ENCODE measurements around the gene WFDC2. TPM values are rescaled to one million over a fixed set of nuclear protein-coding genes. Genes with fewer than 3 reads are reported as not detected.

WFDC2 gene
- total and polyA plus RNA-seq, 2 of the 13 experiments (the other 11 are each of a cell fraction or from before 2014, with no cell fraction given): 0.33 TPM; not detected in 1

GRCh38 chr20:45436732-45437485 is 32.6 kb upstream of the WFDC2 start (continued):
- TF ChIP-seq PRPF4 (IDR thresholded peaks at IDR 0.05; ENCODE audit: low read depth, low read length, poor library complexity, severe bottlenecking): no peak
- TF ChIP-seq ZNF883 (CRISPR knock-in tag; IDR thresholded peaks at IDR 0.05; ENCODE audit: not compliant biosample characterization): peak; percentile 91
- TF ChIP-seq ZBTB7A (CRISPR knock-in tag; IDR thresholded peaks at IDR 0.05): no peak
- TF ChIP-seq FOSL2 (CRISPR knock-in tag; IDR thresholded peaks at IDR 0.05): peak; percentile 61
- peak; percentile 82; the same call in 1 of the 2 replicates for TF ChIP-seq ZSCAN5A (CRISPR knock-in tag; IDR thresholded peaks at IDR 0.05; ENCODE audit: borderline replicate concordance)
- TF ChIP-seq BRD4 (CRISPR knock-in tag; IDR thresholded peaks at IDR 0.05): no peak
- TF ChIP-seq MTA1 (CRISPR knock-in tag; IDR thresholded peaks at IDR 0.05; ENCODE audit: borderline replicate concordance): peak; percentile 79; the same call in 1 of the 2 replicates
- peak in 1 of 2 experiments; percentile 57; a peak in 2 of 4 replicates for TF ChIP-seq POLR2A (IDR thresholded peaks at IDR 0.05; ENCODE audit: insufficient read depth in 1 of 2, low read depth in 2 of 2, low read length in 2 of 2)
- peak; percentile 95 for TF ChIP-seq BORCS8-MEF2B (CRISPR knock-in tag; IDR thresholded peaks at IDR 0.05)
- TF ChIP-seq SIN3A (IDR thresholded peaks at IDR 0.05; ENCODE audit: borderline replicate concordance, low read depth, low read length): no peak
- peak; percentile 85 for TF ChIP-seq ZNF891 (CRISPR knock-in tag; IDR thresholded peaks at IDR 0.05)
- TF ChIP-seq ZNF331 (CRISPR knock-in tag; IDR thresholded peaks at IDR 0.05): peak; percentile 79
- TF ChIP-seq ZBTB2 (CRISPR knock-in tag; IDR thresholded peaks at IDR 0.05; ENCODE audit: low read depth): no peak
- TF ChIP-seq YEATS4 (CRISPR knock-in tag; IDR thresholded peaks at IDR 0.05; ENCODE audit: borderline replicate concordance): 0 out of 2 replicates have a peak, but pooled peaks have one; percentile 37
- no peak; the same call in 1 of the 2 replicates for TF ChIP-seq ZBTB21 (CRISPR knock-in tag; IDR thresholded peaks at IDR 0.05)
- TF ChIP-seq ZHX2 (IDR thresholded peaks at IDR 0.05; ENCODE audit: low read depth): 0 out of 2 replicates have a peak, but pooled peaks have one; percentile 24
- no peak for TF ChIP-seq ZHX2 (CRISPR knock-in tag; IDR thresholded peaks at IDR 0.05; ENCODE audit: borderline replicate concordance)
- TF ChIP-seq ELK4 (CRISPR knock-in tag; IDR thresholded peaks at IDR 0.05; ENCODE audit: borderline replicate concordance): no peak
- no peak for TF ChIP-seq ZNF460 (CRISPR knock-in tag; IDR thresholded peaks at IDR 0.05; ENCODE audit: borderline replicate concordance)
- TF ChIP-seq WIZ (CRISPR knock-in tag; IDR thresholded peaks at IDR 0.05): no peak

All from HepG2 (cell line).